H1 (cell line): ENCODE data around the gene MAP7D2. TPM values are rescaled to one million over a fixed set of nuclear protein-coding genes. Genes with fewer than 3 reads are reported as not detected.
A peak's percentile ranks its signal among the peaks of the same experiment; 100 is the strongest.

Experiments
- CTCF ChIA-PET: fragments of 300-600 bp; sonication (Branson Sonifier 250); formaldehyde crosslinking; loops from one replicate; lab custom pipeline; 2021; ENCODE audit not compliant: partially characterized antibody; lab: Charles Lee
- POLR2A ChIA-PET: fragments of 300-600 bp; sonication (Branson Sonifier 250); formaldehyde crosslinking; loops from one replicate; lab custom pipeline; 2021; ENCODE audit warnings: inconsistent platforms; ENCODE audit not compliant: partially characterized antibody; lab: Charles Lee
- DNase-seq, 2 experiments: peaks; one replicate each; pipeline versions ENCODE4 v3.0.0 to v3.0.0-alpha.2; 2010 to 2022; ENCODE audit warnings: low spot score in 2 of 2, low read depth in 1 of 2, mixed read lengths in 1 of 2
- FAIRE-seq: peaks from 2 replicates; lab custom pipeline; 2011; peaks lifted over from hg19 to GRCh38; lab: Jason Lieb, UNC
- H2AFZ ChIP-seq: 2 replicates; pipeline ENCODE4 v1.8.1; 2012; ENCODE audit warnings: low read length, inconsistent platforms
- H2AK5ac ChIP-seq: 2 replicates; pipeline ENCODE4 v1.6.1; 2013; ENCODE audit warnings: low read depth, low read length
- H2BK120ac ChIP-seq: replicated peaks from 2 replicates; pipeline ENCODE3; 2013; ENCODE audit warnings: low read depth, low read length, inconsistent platforms
- H2BK12ac ChIP-seq: 2 replicates; pipeline ENCODE4 v1.6.1; 2013; ENCODE audit warnings: low read depth, low read length
- H2BK15ac ChIP-seq: 2 replicates; pipeline ENCODE4 v1.6.1; 2013; ENCODE audit warnings: low read length
- H2BK20ac ChIP-seq: 2 replicates; pipeline ENCODE4 v1.6.1; 2013; ENCODE audit warnings: low read length
- H2BK5ac ChIP-seq: 2 replicates; pipeline ENCODE4 v1.6.1; 2013; ENCODE audit warnings: low read depth, low read length
- H3K14ac ChIP-seq: 2 replicates; pipeline ENCODE4 v1.6.1; 2013; ENCODE audit warnings: inconsistent platforms; ENCODE audit not compliant: insufficient read length
- H3K18ac ChIP-seq: 2 replicates; pipeline ENCODE4 v1.6.1; 2013; ENCODE audit warnings: low read length; ENCODE audit errors: extremely low read depth
- H3K23ac ChIP-seq: 2 replicates; pipeline ENCODE4 v1.6.1; 2013; ENCODE audit warnings: inconsistent platforms; ENCODE audit not compliant: insufficient read length
- H3K23me2 ChIP-seq: 2 replicates; pipeline ENCODE4 v1.6.1; 2013; ENCODE audit warnings: low read depth, low read length
- H3K27ac ChIP-seq: 2 replicates; pipeline ENCODE4 v1.6.1; 2011; ENCODE audit warnings: low read depth, low read length, inconsistent platforms
- H3K27me3 ChIP-seq, 4 experiments: replicated peaks in 1 of 4; 1 replicate in 1 of 4; 2 replicates in 3 of 4; pipeline versions ENCODE4 v1.6.1 to v1.8.1; 2011 to 2013; ENCODE audit warnings: low read length in 3 of 4, mild to moderate bottlenecking in 3 of 4, inconsistent platforms in 2 of 4, mixed read lengths in 2 of 4, moderate library complexity in 1 of 4; ENCODE audit not compliant: control insufficient read depth in 3 of 4, insufficient read depth in 3 of 4; ENCODE audit errors: extremely low read depth in 1 of 4
- H3K36me3 ChIP-seq, 4 experiments: 2 replicates each; pipeline versions ENCODE4 v1.6.1 to v1.8.1; 2011 to 2013; ENCODE audit warnings: mild to moderate bottlenecking in 4 of 4, low read length in 3 of 4, moderate library complexity in 2 of 4, control low read depth in 1 of 4, inconsistent platforms in 1 of 4; ENCODE audit not compliant: insufficient read depth in 4 of 4, control insufficient read depth in 2 of 4
- H3K4ac ChIP-seq: replicated peaks from 2 replicates; pipeline ENCODE3; 2013; ENCODE audit warnings: low read length, low read depth, mixed read lengths, inconsistent platforms; ENCODE audit not compliant: insufficient read length
- H3K4me1 ChIP-seq, 4 experiments: replicated peaks in 1 of 4; 1 replicate in 1 of 4; 2 replicates in 3 of 4; pipeline versions ENCODE4 v1.6.1 to v1.8.1; 2011 to 2013; ENCODE audit warnings: low read length in 3 of 4, inconsistent platforms in 2 of 4, mixed read lengths in 1 of 4; ENCODE audit not compliant: insufficient read depth in 4 of 4, control insufficient read depth in 3 of 4
- H3K4me2 ChIP-seq, 2 experiments: 2 replicates each; pipeline versions ENCODE4 v1.6.1 to v1.8.1; 2011 to 2013; ENCODE audit warnings: low read depth in 2 of 2, low read length in 2 of 2, control low read depth in 1 of 2, inconsistent platforms in 1 of 2, mild to moderate bottlenecking in 1 of 2; ENCODE audit not compliant: insufficient read depth in 1 of 2
- H3K4me3 ChIP-seq, 4 experiments: fragments of 200-600, 300-600 bp in 1 of 4; sonication (generic), shearing (Covaris generic), sonication (Bioruptor Twin) in 1 of 4; 2 replicates each; pipeline versions ENCODE4 v1.5.1 to v1.8.1; 2011 to 2016; ENCODE audit warnings: low read length in 4 of 4, low read depth in 3 of 4, control low read depth in 2 of 4, inconsistent platforms in 2 of 4, mild to moderate bottlenecking in 2 of 4, mixed read lengths in 1 of 4, moderate library complexity in 1 of 4; ENCODE audit not compliant: insufficient read depth in 2 of 4; ENCODE audit errors: extremely low read depth in 1 of 4
- H3K56ac ChIP-seq: replicated peaks from 2 replicates; pipeline ENCODE3; 2013; ENCODE audit warnings: low read depth, mild to moderate bottlenecking, mixed read lengths, low read length, inconsistent platforms; ENCODE audit not compliant: insufficient read length
- H3K79me1 ChIP-seq: 2 replicates; pipeline ENCODE4 v1.6.1; 2013; ENCODE audit warnings: low read depth, low read length, control low read depth
- H3K79me2 ChIP-seq, 2 experiments: 2 replicates each; pipeline versions ENCODE4 v1.6.1 to v1.8.1; 2012 to 2013; ENCODE audit warnings: low read length in 2 of 2, mild to moderate bottlenecking in 2 of 2, inconsistent platforms in 1 of 2; ENCODE audit not compliant: insufficient read depth in 2 of 2, control insufficient read depth in 1 of 2
- H3K9ac ChIP-seq, 4 experiments: replicated peaks in 1 of 4; 1 replicate in 1 of 4; 2 replicates in 3 of 4; pipeline versions ENCODE4 v1.6.1 to v1.8.1; 2011 to 2013; ENCODE audit warnings: low read depth in 3 of 4, low read length in 3 of 4, control low read depth in 2 of 4, mild to moderate bottlenecking in 2 of 4, moderate library complexity in 2 of 4, inconsistent platforms in 1 of 4; ENCODE audit errors: extremely low read depth in 1 of 4
- H3K9me3 ChIP-seq, 2 experiments: 2 replicates each; pipeline versions ENCODE4 v1.6.1 to v1.8.1; 2012 to 2013; ENCODE audit warnings: mild to moderate bottlenecking in 2 of 2, moderate library complexity in 2 of 2, control low read depth in 1 of 2, inconsistent platforms in 1 of 2, low read depth in 1 of 2, low read length in 1 of 2, mixed read lengths in 1 of 2; ENCODE audit not compliant: insufficient read depth in 2 of 2
- H4K20me1 ChIP-seq, 2 experiments: replicated peaks in 1 of 2; 2 replicates each; pipeline versions ENCODE3 to v1.8.1; 2011 to 2013; ENCODE audit warnings: inconsistent platforms in 2 of 2, low read length in 2 of 2, mild to moderate bottlenecking in 1 of 2; ENCODE audit not compliant: insufficient read depth in 2 of 2, control insufficient read depth in 1 of 2
- H4K5ac ChIP-seq: 2 replicates; pipeline ENCODE4 v1.6.1; 2013; ENCODE audit warnings: low read length, low read depth, mixed read lengths, inconsistent platforms; ENCODE audit not compliant: insufficient read length
- H4K8ac ChIP-seq: 2 replicates; pipeline ENCODE4 v1.8.0; 2013; ENCODE audit warnings: mild to moderate bottlenecking, moderate library complexity, low read length, inconsistent platforms; ENCODE audit not compliant: insufficient read depth; ENCODE audit errors: extremely low read depth
- H4K91ac ChIP-seq: replicated peaks from 2 replicates; pipeline ENCODE3; 2013; ENCODE audit warnings: low read length, mixed read lengths, inconsistent platforms; ENCODE audit not compliant: insufficient read length
- JUND ChIP-seq: IDR thresholded peaks from 2 replicates; pipeline ENCODE4 v1.6.1; 2011; ENCODE audit warnings: mild to moderate bottlenecking, improper control_type of control experiment, low read length
- WGBS, 2 experiments: shearing (Covaris generic) in 1 of 2; methylation state at CpG; one replicate each; pipeline versions ENCODE4 v1.1.6 to v1.1.7; 2013 to 2015; ENCODE audit warnings: low lambda C conversion rate in 2 of 2, mixed read lengths in 2 of 2, inconsistent platforms in 1 of 2, low coverage in 1 of 2, missing lambda C conversion rate in 1 of 2; ENCODE audit not compliant: insufficient replicate concordance in 2 of 2, insufficient coverage in 1 of 2, insufficient read length in 1 of 2; ENCODE audit errors: extremely low coverage in 1 of 2, missing lambda C conversion rate in 1 of 2; 5-methylcytosine and 5-hydroxymethylcytosine counted together
- polyA plus RNA-seq, 7 experiments: library from polyadenylated mRNA; depleted of rRNA in 3 of 7; stranded (reverse) in 5 of 7; unstranded in 2 of 7; fragments of >200 nt in 5 of 7; fragments of 200-250 nt in 2 of 7; gene quantifications; 1 replicate in 5 of 7; 2 replicates in 1 of 7; 4 replicates in 1 of 7; pipeline versions ENCODE4 v1.2.1 to v1.2.3, GENCODE V29; 2011 to 2013; ENCODE audit warnings: missing spikeins in 2 of 7, mixed read lengths in 2 of 7
- total RNA-seq: library from RNA; stranded (reverse); fragmentation: NEBNext Ultra II Directional; extraction: Animal tissue kit (Norgen Biotek cat#: 25700); gene quantifications from 2 replicates; pipeline ENCODE4 v1.2.1, GENCODE V29; 2021

Gene MAP7D2
- total and polyA plus RNA-seq, 2 of the 8 experiments (the other 6 are each of a cell fraction or from before 2014, with no cell fraction given), result 0.65 to 0.83 TPM

GRCh38 chrX:19987856-19988255 lies 128.9 kb downstream of the MAP7D2 start:
- FAIRE-seq, result no peak

More at GRCh38 chrX:19987856-19988255, 128.9 kb downstream of the MAP7D2 start:
- H3K4me3 ChIP-seq, result no peak overlapping the region
- no peak overlapping the region for H2BK20ac ChIP-seq
- H2BK15ac ChIP-seq, result no peak overlapping the region
- no peaks in the 10 kb centered on the region for H4K20me1 ChIP-seq
- no peak overlapping the region for H3K27ac ChIP-seq
- POLR2A ChIA-PET, result no interaction called here
- no peak for DNase-seq
- H3K56ac ChIP-seq, result no peak overlapping the region
- no peaks in the 10 kb centered on the region for H3K27me3 ChIP-seq
- no peak overlapping the region for H2BK12ac ChIP-seq
- H2AK5ac ChIP-seq, result no peak overlapping the region
- H3K4me1 ChIP-seq, result no peaks in the 10 kb centered on the region
- H4K5ac ChIP-seq, result no peak overlapping the region
- no peak overlapping the region for H4K91ac ChIP-seq
- no peak overlapping the region for H2AFZ ChIP-seq
- H3K4ac ChIP-seq, result no peak overlapping the region
- CTCF ChIA-PET, result interaction anchor here (1.0 to 1.5 kb wide), 2 partner anchors 83 to 84 kb away, joined by 3 read pairs; no protein-coding TSS in a partner anchor
- H3K23me2 ChIP-seq, result no peaks in the 10 kb centered on the region; the same call in 1 of the 2 replicates
- no peak for TF ChIP-seq JUND
- TF ChIP-seq, all 59 proteins: peak for 0
- no peaks in the 10 kb centered on the region for H3K36me3 ChIP-seq
- no peak overlapping the region for H3K14ac ChIP-seq
- no peak overlapping the region for H2BK120ac ChIP-seq
- H4K8ac ChIP-seq, result no peak overlapping the region
- no peak overlapping the region for H3K18ac ChIP-seq
- no peaks in the 10 kb centered on the region for H3K9me3 ChIP-seq
- no peaks in the 10 kb centered on the region for H3K79me1 ChIP-seq
- H3K9ac ChIP-seq, result peak overlapping the region in 1 of 4 experiments; percentile 30; a peak in 2 of 7 replicates
- H3K23ac ChIP-seq, result no peak overlapping the region
- 97% methylated on average over 5 of the region's 5 CpGs; no CpG with 5 or more reads in 1 of the 2 experiments for WGBS, 2 experiments
- no peak overlapping the region for H2BK5ac ChIP-seq
- peaks cover 0 to 17% of the 10 kb centered on the region in 2 experiments; a peak in 2 of 4 replicates for H3K79me2 ChIP-seq
- no peak overlapping the region for H3K4me2 ChIP-seq
